GM21381 (cell line): ENCODE data around the gene GLB1L3.
"Not testable (repeated sequence)": the region's sequence is repeated elsewhere in the genome, so short reads cannot be mapped to it uniquely, and the experiment has no call there.

Source experiments
- ATAC-seq: cut with Tn5 transposase; IDR thresholded peaks from one replicate; pipeline ENCODE4 v1.9.1; 2021; ENCODE audit warnings: mild to moderate bottlenecking, moderate library complexity; ENCODE audit not compliant: unreplicated experiment

The GLB1L3 gene

GRCh38 chr11:134294664-134295063, 18.5 kb downstream of the GLB1L3 start:
- ATAC-seq: no peak

- ATAC-seq: no peak
Observed at GRCh38 chr11:134312223-134312622, 36.0 kb downstream of the GLB1L3 start.

GRCh38 chr11:134312807-134313206, 36.6 kb downstream of the GLB1L3 start:
- no peak for ATAC-seq

- ATAC-seq: no peak
Observed at GRCh38 chr11:134313379-134313778, 37.2 kb downstream of the GLB1L3 start.

- no peak for ATAC-seq
Observed at GRCh38 chr11:134313821-134314607, 37.8 kb downstream of the GLB1L3 start.

- no peak for ATAC-seq
Observed at GRCh38 chr11:134317103-134317502, 40.9 kb downstream of the GLB1L3 start.

- ATAC-seq: not testable (repeated sequence)
Observed at GRCh38 chr11:134321373-134321772, 45.2 kb downstream of the GLB1L3 start.

- ATAC-seq: no peak
Observed at GRCh38 chr11:134322553-134322952, 46.4 kb downstream of the GLB1L3 start.

GRCh38 chr11:134328433-134328832, 52.3 kb downstream of the GLB1L3 start:
- ATAC-seq: no peak

- ATAC-seq: no peak
Observed at GRCh38 chr11:134330611-134331353, 54.6 kb downstream of the GLB1L3 start.

GRCh38 chr11:134331354-134332188, 55.4 kb downstream of the GLB1L3 start, which contains the start of gene GLB1L2:
TSS of gene GLB1L2 (plus strand) at chr11:134331988. CDS start at chr11:134332062, 74 bp downstream.
- ATAC-seq: peak; percentile 81

GRCh38 chr11:134332189-134332631, 56.0 kb downstream of the GLB1L3 start:
- ATAC-seq: peak; percentile 26

- no peak for ATAC-seq
Observed at GRCh38 chr11:134332782-134333181, 56.6 kb downstream of the GLB1L3 start.

GRCh38 chr11:134333312-134333711, 57.1 kb downstream of the GLB1L3 start:
- no peak for ATAC-seq

- ATAC-seq: no peak
Observed at GRCh38 chr11:134333946-134334345, 57.8 kb downstream of the GLB1L3 start.

- no peak for ATAC-seq
Observed at GRCh38 chr11:134334796-134335571, 58.8 kb downstream of the GLB1L3 start.

GRCh38 chr11:134337051-134337450, 60.9 kb downstream of the GLB1L3 start:
- ATAC-seq: no peak

GRCh38 chr11:134338068-134338467, 61.9 kb downstream of the GLB1L3 start:
- ATAC-seq: no peak

- ATAC-seq: no peak
Observed at GRCh38 chr11:134338654-134339053, 62.5 kb downstream of the GLB1L3 start.

GRCh38 chr11:134339756-134340155, 63.6 kb downstream of the GLB1L3 start:
- no peak for ATAC-seq
